ENCODE measurements around the gene CTNNA2. TPM values are rescaled to one million over a fixed set of nuclear protein-coding genes. Genes with fewer than 3 reads are reported as not detected.

The CTNNA2 gene
- total and polyA plus RNA-seq, 9 of the 15 experiments (the other 6 are each of a cell fraction or from before 2014, with no cell fraction given) = 0.03 to 0.40 (median 0.15) TPM

- no peak for TF ChIP-seq ZBTB43 (CRISPR knock-in tag; IDR thresholded peaks at IDR 0.05)
- TF ChIP-seq ZNF655 (CRISPR knock-in tag; IDR thresholded peaks at IDR 0.05) = no peak
Observed at GRCh38 chr2:79947751-79948150, 434.9 kb downstream of the CTNNA2 start (continued).

GRCh38 chr2:79950526-79950925 lies 437.7 kb downstream of the CTNNA2 start:
- Histone ChIP-seq H3K27me3 (ENCODE audit: control insufficient read depth in 2 of 2, insufficient read depth in 2 of 2, low read length in 2 of 2) (no peaks in the 10 kb centered on the region), H3K9me1 (ENCODE audit: control insufficient read depth, insufficient read depth, low read length) (no peaks in the 10 kb centered on the region), H3K9ac (ENCODE audit: insufficient read depth in 1 of 2, low read depth in 2 of 2, low read length in 2 of 2) (no peak overlapping the region), H4K20me1 (replicated peaks; ENCODE audit: control insufficient read depth, insufficient read depth, low read length) (no peaks in the 10 kb centered on the region), H3K4me3 (no peak overlapping the region), H3K36me3 (ENCODE audit: control insufficient read depth, insufficient read depth, low read length) (no peaks in the 10 kb centered on the region), H3K9me3 (replicated peaks; ENCODE audit: control insufficient read depth, insufficient read depth, low read depth, low read length) (no peaks in the 10 kb centered on the region), H3K4me2 (ENCODE audit: insufficient read depth, low read length) (no peak overlapping the region), H3K27ac (ENCODE audit: extremely low read depth, low read depth, low read length) (no peak overlapping the region), H2AFZ (ENCODE audit: low read depth, low read length) (no peak overlapping the region), H3K4me1 (replicated peaks in 1 of 2; ENCODE audit: control insufficient read depth in 2 of 2, insufficient read depth in 2 of 2, low read length in 2 of 2) (no peaks in the 10 kb centered on the region), H3K79me2 (ENCODE audit: control insufficient read depth, insufficient read depth, low read length) (no peaks in the 10 kb centered on the region)
- intact Hi-C loops (cut with micrococcal nuclease) = no loop called here
- DNase-seq (ENCODE audit: extremely low read depth in 1 of 4, low spot score in 3 of 4) = no peak
- POLR2A ChIA-PET = no interaction called here
- FAIRE-seq = no peak
- BruUV-seq (replicated peaks) = no TSS peak
- in situ Hi-C loops (cut with MboI) = no loop called here
- WGBS (ENCODE audit: insufficient coverage, low coverage, missing lambda C conversion rate) = 5% methylated on average over 3 of the region's 3 CpGs
- no peak for ATAC-seq
- CTCF ChIA-PET (ENCODE audit: low intra/inter-chr PET ratio) = no interaction called here
- TF ChIP-seq POU5F1 (IDR thresholded peaks at IDR 0.05; ENCODE audit: borderline replicate concordance, low read depth, low read length, partially characterized antibody) (no peak), KAT8 (IDR thresholded peaks at IDR 0.05; ENCODE audit: low read depth) (no peak), USF2 (CRISPR knock-in tag; IDR thresholded peaks at IDR 0.05) (no peak), PHF21A (IDR thresholded peaks at IDR 0.05; ENCODE audit: borderline replicate concordance, low read depth) (no peak), ZBTB34 (CRISPR knock-in tag; IDR thresholded peaks at IDR 0.05) (no peak), GTF2F1 (IDR thresholded peaks at IDR 0.05; ENCODE audit: low read depth, low read length) (no peak), ATF4 (CRISPR knock-in tag; IDR thresholded peaks at IDR 0.05) (no peak), OTX1 (CRISPR knock-in tag; IDR thresholded peaks at IDR 0.05) (no peak), TARDBP (IDR thresholded peaks at IDR 0.05) (no peak), HOXB6 (CRISPR knock-in tag; IDR thresholded peaks at IDR 0.05; ENCODE audit: borderline replicate concordance) (no peak), TRIM28 (IDR thresholded peaks at IDR 0.05) (no peak), KAT2B (IDR thresholded peaks at IDR 0.05; ENCODE audit: low read depth, low read length) (no peak), RBM22 (IDR thresholded peaks at IDR 0.05; ENCODE audit: low read depth, low read length, poor library complexity, severe bottlenecking) (no peak), EHMT2 (IDR thresholded peaks at IDR 0.05) (no peak)

Measured in K562 (cell line).